DMS53 (cell line): ENCODE results near the gene KCTD10.
"Not testable (repeated sequence)": the region's sequence is repeated elsewhere in the genome, so short reads cannot be mapped to it uniquely, and the experiment has no call there.

ENCODE experiments used
- DNase-seq: peaks from one replicate; lab custom pipeline; 2025; lab: John Stamatoyannopoulos, UW

Gene KCTD10

DNA sequence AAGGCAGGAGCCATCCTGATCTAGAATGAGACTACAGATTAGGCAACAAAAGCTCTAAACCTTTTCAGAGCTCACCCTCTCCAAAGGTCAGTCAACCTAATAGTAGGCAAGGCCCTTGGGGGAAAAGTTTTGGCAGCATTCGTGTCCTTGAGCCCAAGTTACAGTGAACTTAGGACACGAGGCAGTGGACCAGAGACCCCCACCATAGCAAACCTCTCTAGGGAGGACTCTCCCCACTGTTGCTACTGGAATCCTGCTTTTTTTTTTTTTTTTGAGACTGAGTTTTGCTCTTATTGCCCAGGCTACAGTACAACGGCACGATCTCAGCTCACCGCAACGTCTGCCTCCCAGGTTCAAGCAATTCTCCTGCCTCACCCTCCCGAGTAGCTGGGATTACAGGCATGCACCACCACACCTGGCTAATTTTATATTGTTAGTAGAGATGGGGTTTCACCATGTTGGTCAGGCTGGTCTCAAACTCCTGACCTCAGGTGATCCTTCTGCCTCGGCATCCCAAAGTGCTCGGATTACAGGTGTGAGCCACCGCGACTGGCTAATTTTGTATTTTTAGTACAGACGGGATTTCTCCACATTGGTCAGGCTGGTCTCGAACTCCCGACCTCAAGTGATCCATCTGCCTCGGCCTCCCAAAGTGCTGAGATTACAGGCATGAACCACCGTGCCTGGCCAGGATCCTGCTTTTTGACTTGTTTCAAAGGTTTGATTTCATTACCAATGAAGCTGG is 3.4 kb downstream of the KCTD10 start:
- not testable (repeated sequence) for DNase-seq

DNA sequence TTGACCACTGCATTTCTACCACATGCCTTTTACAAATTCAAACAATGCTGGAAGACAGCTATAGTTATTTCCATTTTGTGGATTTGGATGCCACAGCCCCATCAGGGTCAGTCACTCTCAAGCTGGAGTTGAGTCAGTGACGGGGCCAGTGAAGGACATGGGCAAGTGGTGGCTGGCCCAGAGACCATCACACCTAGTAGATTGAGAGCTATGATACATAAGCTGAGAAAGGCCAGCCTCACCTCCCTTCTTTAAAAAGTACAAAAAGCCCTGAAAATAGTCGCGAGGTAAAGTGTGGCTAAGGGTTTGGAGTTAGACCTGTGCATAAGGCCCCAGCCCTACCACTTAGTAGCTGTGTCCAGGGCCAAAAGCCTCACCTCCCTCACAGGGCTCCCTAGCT is 4.1 kb downstream of the KCTD10 start:
- no peak for DNase-seq

DNA sequence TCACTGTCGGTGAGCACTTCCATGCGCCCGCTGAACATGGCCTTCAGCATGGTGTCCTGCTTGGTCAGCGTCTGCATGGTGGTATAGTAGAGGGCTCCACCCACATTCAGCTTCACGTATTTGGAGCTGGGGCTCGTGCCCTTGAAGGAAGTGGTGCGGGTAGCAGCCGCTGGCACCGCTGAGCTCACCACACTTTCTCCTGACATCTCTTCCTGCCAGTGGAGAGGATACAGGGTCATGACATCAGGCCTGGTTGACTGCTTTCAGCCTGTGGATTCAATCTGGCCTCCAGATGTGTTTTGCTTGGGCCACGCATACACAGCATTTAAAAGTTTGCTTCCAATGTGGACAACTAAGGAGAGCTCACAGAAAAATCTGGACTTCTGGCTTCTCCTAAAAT is 7.6 kb downstream of the KCTD10 start:
- DNase-seq: no peak

DNA sequence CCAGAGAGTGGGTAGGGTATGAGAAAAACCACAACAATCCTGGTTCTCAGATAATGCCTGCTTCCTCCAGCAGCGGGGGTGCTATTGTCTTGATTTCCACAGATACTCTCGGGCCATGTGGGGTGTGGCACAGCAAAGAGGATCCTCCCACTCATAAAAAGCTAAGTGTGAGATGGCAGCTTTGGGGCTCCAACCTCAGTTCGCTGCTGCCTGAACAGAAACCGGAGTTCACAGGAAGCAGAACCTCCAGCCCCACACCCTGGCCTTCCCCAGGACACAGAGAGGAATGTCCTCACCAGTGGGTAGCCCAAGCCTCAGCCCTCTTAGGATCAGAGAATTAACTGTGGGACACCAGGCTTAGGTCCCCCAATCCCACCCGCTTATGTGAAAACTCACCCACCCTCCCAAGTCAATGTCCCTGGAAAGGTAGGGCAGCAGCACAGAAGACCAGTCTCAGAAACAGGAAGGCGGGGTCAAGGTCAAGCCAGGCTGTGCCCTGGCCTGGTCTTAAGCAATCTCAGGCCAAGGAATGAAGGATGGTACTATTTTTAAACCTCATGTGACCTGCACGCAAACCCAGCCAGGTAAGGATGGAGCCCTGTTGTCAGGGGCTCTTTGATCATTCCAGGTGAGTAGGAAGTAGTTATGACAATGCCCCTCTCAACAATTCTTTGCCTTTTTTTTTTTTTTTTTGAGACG is 9.0 kb downstream of the KCTD10 start:
- DNase-seq: no peak

DNA sequence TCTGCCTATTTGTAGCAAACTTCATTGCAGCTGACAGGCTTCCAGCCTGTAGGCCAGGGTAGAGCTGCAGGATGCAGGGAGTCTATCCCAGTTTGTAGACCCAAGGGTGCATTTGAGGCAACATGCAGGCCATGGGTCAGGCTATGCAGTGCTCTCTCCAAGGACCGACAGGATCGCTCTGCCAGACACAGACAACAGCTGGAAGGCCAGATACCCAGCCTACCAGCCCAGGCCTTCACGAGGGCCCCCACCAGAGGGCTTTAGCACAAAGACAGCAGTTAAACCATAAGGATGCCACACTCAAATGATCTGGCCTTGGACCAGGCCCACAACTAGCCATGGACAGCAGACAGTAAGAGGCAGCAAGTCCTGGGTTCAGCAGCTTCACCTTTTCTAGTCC is 10.3 kb downstream of the KCTD10 start:
- no peak for DNase-seq

DNA sequence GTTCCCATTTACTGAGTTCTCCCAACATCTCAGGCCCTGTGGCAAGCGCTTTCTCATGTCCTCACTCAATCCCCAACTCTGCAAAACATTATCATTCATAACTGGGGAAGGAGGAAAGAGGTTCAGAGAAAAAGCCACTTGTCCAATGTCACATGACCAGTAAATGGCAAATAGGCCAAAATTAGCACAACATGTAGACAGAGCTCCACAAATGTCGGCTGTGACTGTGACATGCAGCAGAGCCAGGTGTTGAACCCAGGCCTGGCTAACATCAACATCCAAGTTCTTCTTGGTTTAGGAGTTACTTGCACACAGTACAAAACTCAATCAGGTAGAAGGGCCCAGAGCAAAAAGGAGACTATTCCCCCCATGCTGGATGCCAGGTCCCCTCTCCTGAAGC is 10.8 kb downstream of the KCTD10 start:
- DNase-seq: no peak

DNA sequence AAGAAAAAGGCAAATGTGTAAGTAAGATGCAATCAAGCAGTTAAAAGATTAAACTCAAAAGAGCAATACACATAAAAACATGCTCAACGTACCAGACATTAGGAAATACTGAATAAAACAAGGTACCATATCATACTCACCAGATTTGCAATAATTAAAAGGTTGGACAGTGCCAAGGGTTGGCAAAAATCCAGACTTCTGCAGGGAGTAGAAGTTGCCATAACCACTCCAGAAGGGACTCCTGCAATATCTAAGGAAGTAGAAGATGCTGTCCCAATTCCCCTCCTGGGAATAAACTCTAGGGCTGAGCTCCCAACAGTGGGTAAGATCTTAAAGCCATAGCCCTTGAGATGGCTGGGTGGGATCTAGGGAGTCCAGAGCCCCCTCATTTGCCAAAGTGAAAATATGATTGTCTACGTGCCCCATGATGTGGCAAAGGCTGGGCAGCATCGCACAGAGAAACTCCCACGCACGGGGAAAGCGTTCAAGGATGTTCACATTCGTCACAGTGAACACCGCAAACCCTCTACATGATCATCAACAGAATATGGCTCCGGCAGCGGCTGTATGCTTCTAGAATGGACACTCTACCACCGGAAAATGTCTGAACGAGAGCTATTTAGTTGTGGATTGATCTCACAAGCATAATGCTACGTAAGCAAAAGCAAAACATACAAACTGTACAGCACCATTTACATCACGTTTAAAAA is 12.3 kb downstream of the KCTD10 start:
- no peak for DNase-seq

DNA sequence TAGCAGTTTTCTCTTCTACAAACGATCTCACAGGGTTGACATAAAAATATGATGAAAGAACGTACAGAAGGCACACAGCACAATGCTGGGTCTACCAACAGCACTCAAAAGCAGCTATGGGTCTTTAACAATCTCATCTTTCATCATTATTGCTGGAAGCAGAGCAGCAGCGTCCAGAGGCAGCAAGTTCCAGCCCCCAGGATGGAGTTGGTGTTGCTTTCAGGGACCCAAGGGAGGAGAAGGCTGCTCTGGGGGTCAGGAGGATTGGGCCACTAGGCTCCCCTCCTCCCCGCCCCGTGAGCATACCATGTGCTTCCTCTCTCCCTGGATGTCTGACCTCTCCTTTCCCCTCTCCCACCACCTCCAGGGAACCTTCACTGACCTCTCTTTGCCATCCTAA is 13.3 kb downstream of the KCTD10 start:
- no peak for DNase-seq

DNA sequence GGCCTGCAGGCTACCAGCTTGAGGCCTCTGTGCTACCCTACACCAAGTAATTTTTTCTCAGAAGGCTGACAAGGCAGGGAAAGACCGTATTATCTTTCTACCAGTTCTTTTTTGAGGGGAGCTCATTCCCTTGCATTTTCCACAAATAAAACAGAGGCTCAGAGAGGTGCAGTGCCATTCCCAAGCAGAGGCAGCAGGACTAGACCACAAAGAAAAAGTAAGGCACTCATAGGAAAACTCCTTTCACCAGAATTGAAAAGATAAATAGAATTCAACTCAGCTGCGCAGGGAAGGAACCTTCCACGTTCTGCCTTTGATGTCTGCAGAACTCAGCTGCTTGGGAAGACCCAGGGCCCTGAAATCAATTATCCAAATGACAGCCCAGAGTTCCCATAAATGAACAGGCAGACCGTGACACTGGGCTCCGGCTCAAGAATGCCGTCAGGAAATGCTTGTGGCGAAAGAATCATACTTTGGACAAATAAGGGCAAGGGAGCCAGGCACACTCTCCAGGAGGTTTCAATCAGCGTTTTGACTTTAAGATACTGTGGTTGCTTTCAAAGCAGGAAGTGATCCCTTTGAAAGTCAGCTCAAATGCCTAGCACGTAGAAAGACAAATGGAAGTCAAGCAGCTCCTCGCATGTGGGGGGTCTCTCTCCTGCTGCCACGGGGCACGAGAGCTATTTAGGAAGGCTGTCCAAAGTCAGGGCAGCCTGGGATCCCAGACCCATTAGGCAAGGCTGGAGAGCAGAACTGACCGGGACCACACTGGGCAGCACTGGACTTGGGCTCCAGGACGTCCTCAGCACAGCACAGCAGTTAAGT is 14.0 kb downstream of the KCTD10 start:
- DNase-seq: no peak

DNA sequence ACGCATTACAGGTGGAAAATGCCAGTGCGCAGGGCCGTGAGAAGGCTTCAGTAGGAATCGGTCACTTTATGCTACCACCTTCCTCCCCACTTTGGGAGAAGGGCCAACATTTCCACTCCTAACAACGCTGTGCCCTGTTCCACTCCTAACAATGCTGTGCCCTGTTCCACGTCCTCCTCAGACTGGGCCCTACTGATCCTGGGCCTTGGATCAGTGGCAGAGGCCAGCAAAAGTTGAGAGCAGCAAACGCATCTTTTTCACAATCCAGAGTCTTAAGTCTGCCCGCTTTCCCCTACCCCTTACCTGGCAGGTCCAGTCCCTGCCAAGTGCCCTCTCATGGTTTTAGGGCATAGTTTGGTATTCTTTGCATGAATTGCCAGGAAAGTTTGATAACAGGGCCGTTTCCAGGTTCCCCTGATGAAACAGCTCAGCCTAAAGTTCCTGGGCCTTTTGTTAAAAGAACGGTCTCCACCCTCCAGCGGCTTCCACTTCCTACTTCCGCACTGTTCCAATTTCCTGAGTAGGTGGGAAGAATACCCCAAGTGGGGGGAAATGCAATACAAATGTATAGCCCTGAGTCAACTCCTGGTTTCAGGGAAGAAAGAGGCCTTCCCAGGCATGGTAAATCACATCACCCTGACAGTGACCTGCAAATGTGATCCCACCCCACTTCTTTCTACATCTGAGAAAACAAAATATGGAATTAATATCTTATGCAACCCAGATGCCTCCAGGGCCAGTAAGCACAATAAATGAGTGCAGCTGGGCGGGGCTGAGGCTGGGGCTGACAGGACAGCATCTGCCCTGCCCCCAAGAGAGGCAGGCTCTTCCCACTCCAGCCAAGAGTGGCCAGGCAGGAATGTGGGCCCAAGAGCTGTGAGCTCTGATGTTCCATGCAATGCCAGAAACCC is 15.0 kb downstream of the KCTD10 start:
- DNase-seq: no peak

DNA sequence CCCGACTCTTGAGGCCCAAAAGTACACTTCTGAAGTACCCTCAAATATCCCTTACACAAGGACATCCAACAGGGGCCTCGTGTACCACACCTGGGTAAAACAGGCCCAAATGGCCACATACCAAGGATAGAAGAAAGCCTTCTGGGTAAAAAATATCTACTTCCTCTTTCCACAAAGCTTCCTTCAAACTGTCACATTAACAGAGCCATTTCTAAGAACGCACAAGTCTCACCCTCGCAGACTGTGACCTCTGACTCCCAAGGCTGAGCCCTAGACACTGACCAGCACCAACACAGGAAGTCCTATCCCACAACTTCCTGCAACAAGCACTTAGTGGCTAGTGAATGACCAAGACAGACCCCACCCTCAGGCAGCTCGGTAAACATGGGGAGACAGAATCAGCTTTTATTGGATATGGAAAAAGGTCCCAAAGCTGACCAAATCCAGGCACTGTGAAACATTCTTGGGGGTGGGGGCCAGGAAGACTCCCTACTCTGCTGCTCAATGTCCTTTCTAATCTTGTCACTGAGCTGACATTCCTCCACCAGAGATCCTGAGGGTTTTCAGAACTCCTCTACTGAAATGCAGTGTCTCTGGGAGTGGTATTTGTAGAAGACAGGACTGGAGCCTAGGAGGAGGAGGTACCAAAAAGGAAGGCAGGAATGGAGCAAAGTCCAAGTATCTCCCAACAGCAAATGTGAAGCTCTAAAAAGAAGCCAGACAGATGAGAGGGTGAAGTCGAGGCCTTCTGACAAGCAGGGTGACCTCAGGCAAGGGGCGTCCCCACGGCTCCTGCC is 15.9 kb downstream of the KCTD10 start:
- DNase-seq: no peak

DNA sequence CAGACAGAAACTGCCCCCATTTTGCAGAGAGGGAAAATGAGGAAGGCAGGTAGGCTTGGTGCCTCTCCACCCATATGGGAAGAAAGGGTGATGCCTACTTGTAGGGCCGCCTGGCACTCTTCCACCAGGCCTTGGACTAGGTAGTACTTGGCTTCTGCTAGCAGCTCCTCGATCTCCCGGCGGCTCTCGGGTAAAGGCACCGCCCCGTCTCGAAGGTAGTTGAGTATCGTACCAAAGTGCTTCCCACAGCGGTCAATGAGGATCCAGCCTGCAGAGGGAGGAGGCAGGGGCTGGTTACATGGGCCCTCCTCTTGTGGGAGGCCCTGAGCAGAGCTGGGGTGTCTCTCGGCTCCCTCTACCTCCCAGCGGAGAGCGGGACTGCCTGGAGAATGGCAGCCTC is 16.6 kb downstream of the KCTD10 start:
- no peak for DNase-seq

DNA sequence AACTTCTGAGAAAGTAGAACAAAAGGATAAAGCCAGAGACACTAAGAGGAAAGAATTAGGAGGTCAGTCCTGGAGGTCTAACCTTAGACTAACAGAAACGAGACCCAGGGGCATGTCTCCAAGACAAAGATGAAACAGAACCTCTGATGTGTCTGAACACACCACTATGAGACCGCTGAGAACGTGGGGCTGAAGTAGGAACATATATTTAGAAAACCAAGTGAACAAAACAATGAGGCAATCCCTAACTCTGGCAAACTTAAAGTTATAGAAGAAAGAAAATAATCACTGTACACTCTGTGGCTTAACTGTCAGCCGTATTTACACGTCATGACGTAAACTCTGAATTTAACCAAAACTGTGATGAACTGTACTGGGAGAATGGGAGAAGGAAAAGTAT is 17.9 kb downstream of the KCTD10 start:
- no peak for DNase-seq

DNA sequence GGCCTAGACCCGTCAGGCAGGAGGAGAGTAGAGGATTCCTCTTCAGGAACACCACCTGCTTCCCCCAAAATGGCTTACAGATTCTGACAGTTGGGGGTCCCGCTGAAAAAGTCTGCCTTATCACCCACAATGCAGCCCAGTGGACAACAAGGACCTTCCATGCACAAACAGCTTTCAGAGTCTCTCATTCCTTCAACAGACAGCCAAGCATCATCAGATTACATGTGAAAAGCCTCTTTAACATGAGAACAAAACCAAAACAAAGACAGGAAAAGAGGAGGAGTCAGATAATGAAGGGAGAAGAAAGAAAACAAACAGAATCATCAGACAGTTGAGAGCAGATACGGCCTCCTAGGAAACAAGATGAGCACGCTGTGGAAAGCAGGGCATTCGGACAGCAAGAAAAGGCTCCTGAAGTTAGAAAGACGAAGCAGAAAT is 18.3 kb downstream of the KCTD10 start:
- DNase-seq: no peak

DNA sequence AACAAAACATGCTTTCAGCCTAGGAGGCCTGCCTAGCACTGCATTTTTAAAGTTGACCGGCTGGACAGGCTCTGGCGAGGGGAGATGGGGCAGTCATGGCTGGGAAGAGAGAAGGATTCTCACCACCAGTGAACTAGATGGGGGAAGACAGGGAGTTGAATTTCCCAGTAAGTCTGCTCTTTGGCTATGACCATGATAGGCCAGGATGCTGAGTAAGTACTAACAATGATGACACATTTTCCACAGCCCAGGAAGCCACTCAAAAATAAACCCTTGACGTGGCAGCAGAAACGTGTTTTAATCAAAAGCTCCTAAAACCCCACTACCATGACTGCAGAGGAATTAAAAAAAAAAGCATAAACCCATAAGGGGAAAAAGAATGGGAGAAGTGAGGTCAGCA is 19.0 kb downstream of the KCTD10 start:
- no peak for DNase-seq

DNA sequence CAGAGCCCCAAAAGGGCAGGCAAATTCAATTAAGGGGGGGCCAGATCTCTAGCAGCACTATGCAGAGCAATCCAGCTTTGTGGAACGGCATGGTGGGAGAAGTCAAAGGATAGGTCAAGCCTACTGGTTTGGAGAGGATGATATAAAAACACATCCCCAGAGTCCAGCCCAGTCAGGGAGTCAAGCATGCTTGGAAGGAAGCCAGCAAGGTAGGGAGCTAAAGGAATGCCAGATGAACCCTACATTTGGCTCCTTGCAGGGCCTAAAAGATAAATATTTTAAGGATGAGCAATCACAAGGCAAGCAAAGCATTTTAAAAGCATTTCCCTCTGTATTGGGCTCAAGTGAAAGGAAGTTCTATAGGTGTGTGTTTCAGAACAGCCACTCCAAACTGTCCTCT is 21.4 kb downstream of the KCTD10 start:
- DNase-seq: no peak

DNA sequence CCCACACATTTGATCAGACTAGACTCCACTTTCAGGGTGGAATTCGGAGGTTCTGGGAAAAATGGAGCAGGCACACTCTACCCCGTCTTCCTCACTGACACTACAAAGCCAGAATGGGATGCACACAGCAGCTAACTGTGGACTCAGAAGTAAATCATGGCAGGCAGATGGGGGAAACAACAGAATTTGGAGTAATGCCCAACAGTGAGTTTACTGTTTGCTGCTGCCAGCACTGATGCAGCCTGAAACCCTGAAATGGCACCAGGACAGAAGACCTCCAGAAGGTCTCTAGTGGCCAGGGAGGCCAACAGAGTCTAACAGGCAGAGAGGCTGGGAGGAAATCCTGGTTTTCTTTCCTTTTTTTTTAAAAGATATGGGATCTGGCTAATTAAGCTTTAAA is 24.6 kb downstream of the KCTD10 start:
- no peak for DNase-seq

DNA sequence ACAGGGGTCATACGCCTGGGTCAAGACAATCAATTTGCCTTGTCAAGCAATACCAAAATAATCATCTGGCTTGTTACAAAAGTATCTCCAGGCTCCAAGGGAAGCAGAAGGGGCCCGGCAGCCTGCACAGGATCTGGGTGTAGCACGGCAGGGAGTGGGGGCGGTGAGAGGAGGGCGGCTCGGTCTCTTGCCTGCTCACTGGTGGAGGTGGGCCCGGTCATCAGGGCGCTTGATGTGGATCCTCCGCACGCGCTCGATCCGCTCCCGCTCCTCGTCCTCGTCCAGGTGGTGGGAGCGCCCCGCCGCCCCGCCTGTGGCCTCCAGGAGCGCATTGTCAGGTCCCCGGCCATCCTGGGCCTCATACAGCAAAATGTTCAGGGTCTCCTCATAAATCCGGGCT is 25.7 kb downstream of the KCTD10 start:
- no peak for DNase-seq

DNA sequence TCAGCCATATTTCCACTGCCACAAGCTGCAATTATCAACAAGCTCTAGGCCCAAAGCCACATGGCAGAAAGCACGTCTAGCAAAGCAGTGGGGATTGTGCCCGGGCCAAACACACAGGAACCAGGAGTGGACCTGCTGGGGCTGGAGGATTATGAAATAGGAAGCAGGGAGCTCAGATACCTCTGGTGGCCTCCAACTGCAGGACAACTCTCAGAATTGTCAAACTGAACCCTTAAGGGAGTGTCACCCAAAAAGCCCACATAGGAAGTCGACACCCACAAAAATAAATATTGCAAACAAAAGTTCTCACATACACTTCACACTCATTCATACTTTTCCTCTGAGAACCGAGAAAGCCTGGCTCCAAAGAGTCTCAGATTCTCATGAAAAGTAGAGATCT is 26.1 kb downstream of the KCTD10 start:
- DNase-seq: no peak

DNA sequence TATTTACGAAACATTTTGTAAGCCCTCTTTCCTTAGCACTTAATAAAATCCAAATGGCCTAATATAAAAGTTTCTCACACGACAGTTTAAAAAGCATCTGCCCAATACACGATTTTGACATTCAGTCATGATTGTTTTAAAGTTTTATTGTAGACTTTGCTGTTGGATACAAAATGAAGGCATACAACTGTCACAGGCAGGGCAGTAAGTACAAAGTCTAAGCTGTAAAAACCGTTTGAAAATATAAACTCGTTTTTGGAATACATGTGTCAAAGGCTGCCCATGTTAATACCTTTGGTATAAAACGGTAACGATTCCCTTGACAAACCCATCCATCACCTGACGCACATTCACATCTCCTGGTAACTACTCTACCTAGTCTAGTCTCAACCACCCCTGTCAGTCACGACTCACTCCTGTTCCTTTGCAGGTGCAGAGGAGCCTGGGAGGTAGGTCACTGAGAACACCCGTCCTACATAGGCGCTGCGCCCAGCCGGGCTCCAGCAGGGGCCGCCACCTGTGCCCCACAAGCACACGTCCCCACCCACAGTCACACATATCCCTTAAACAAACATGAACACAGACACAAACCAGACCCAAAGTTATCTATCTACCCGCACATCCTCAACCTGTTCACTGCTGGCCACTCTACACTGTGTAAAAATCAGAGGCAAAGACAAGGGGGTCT is 27.1 kb downstream of the KCTD10 start:
- DNase-seq: no peak
